Measurements from ENCODE around the gene CEP89.
"Not testable (repeated sequence)": the region's sequence is repeated elsewhere in the genome, so short reads cannot be mapped to it uniquely, and the experiment has no call there.

CEP89 gene

DNA sequence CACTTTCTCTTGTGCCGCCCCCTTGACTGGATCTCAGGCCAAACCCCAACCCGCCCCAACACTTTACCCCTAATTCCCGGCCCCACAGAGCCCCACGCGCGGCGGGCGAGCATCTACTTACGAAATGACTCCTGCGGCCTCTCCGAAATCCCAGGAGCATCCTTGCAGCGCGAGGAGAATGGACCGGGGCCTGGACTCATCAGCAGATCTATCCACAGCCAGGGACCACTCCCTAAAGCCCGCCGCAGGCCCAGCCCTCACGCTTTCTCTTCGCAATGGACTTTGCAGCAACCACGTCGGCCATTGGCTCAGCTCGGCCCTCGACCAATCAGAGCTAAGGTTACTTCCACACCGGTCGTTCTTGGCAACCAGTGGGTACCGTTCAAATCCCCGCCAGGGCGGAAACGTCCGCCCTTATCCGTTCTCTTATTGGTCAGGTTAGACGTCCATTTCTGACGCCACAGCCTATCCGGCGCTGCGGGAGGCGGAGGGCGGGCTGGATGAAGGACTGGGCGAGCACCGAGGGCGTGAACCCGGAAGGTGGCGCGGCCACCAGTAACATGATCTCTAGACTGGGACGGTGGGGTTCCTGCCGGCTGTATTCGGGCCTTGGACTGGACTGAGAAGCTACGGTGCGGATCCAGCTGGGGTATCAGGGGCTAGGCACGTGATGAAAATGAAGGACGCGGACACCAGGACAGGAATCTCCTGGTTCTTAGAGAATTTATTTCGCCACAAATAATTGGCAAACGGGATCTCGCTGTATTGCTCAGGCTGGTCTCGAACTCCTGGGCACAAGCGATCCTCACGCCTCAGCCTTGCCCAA lies at the start of gene CEP89, which contains the start of gene FAAP24:
CEP89 (minus strand) TSS at position 244 of the 826 bp plus-strand sequence; CDS start at position 160, 84 bp downstream.
FAAP24 (plus strand) TSS at position 528 of the 826 bp plus-strand sequence. CDS start 955 bp downstream, outside the sequence.
- H3K9me3 Mint-ChIP-seq, result no peaks in the 10 kb centered on the region
- intact Hi-C loops (cut with micrococcal nuclease), result loop anchor here (2.0 to 10.0 kb wide), 5 partner anchors 109 to 823 kb away; partner anchors contain the start of genes GPATCH1, KCTD15 and NUDT19
- peaks cover 29% of the 10 kb centered on the region for H3K36me3 Mint-ChIP-seq (ENCODE audit: low read depth)
- peaks cover 19% of the 10 kb centered on the region for H3K4me1 Mint-ChIP-seq (ENCODE audit: low read depth)
- H3K27me3 Mint-ChIP-seq, result no peaks in the 10 kb centered on the region
- H3K4me3 Mint-ChIP-seq, result peak within 1 kb of the TSS; percentile 99
- peak within 1 kb of the TSS; percentile 97 for H3K27ac Mint-ChIP-seq

GRCh38 chr19:33010891-33011290 lies 39.1 kb upstream of the CEP89 start:
- H3K9me3 Mint-ChIP-seq; H3K27ac Mint-ChIP-seq; H3K36me3 Mint-ChIP-seq (ENCODE audit: low read depth); H3K4me1 Mint-ChIP-seq (ENCODE audit: low read depth); intact Hi-C loops (cut with micrococcal nuclease); H3K27me3 Mint-ChIP-seq; H3K4me3 Mint-ChIP-seq: not testable (repeated sequence)

DNA sequence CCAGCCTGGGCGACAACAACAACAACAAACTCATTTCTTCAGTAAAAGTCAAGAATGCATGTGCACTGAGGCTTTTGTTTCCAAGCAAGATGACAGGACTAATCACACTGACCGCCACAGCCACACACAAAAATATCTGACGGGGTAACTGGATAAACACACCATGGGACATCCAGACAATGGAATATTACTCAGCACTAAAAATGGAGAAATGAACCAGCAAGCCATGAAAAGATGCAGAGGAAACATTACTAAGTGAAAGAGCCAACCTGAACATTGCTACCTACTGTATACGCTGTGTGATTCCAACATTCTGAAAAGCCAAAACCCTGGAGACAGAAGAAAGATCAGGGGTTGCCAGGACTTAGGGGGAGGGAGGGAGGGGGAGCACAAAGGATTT lies 37.0 kb upstream of the CEP89 start:
- no peaks in the 10 kb centered on the region for H3K9me3 Mint-ChIP-seq
- H3K27ac Mint-ChIP-seq, result no peak overlapping the region
- H3K27me3 Mint-ChIP-seq, result peaks cover 2% of the 10 kb centered on the region
- intact Hi-C loops (cut with micrococcal nuclease), result no loop called here
- H3K4me1 Mint-ChIP-seq (ENCODE audit: low read depth), result no peaks in the 10 kb centered on the region
- no peak overlapping the region for H3K4me3 Mint-ChIP-seq
- H3K36me3 Mint-ChIP-seq (ENCODE audit: low read depth), result no peaks in the 10 kb centered on the region

- Mint-ChIP-seq H3K4me3 (no peak overlapping the region), H3K27me3 (peaks cover 2% of the 10 kb centered on the region), H3K36me3 (ENCODE audit: low read depth) (no peaks in the 10 kb centered on the region), H3K9me3 (no peaks in the 10 kb centered on the region), H3K4me1 (ENCODE audit: low read depth) (no peaks in the 10 kb centered on the region), H3K27ac (no peak overlapping the region)
- intact Hi-C loops (cut with micrococcal nuclease), result no loop called here
Observed at GRCh38 chr19:33005440-33005839, 33.7 kb upstream of the CEP89 start.

GRCh38 chr19:33003424-33004024 lies 31.8 kb upstream of the CEP89 start:
- intact Hi-C loops (cut with micrococcal nuclease); H3K4me3 Mint-ChIP-seq: not testable (repeated sequence)

GRCh38 chr19:33002126-33002865 lies 30.5 kb upstream of the CEP89 start:
- H3K4me3 Mint-ChIP-seq; H3K4me1 Mint-ChIP-seq (ENCODE audit: low read depth); intact Hi-C loops (cut with micrococcal nuclease); H3K27me3 Mint-ChIP-seq; H3K27ac Mint-ChIP-seq; H3K9me3 Mint-ChIP-seq; H3K36me3 Mint-ChIP-seq (ENCODE audit: low read depth): not testable (repeated sequence)

More at GRCh38 chr19:33003424-33004024, 31.8 kb upstream of the CEP89 start:
- H3K27ac Mint-ChIP-seq; H3K36me3 Mint-ChIP-seq (ENCODE audit: low read depth); H3K9me3 Mint-ChIP-seq; H3K27me3 Mint-ChIP-seq; H3K4me1 Mint-ChIP-seq (ENCODE audit: low read depth): not testable (repeated sequence)

GRCh38 chr19:33000910-33001309 lies 29.2 kb upstream of the CEP89 start:
- H3K9me3 Mint-ChIP-seq, result no peaks in the 10 kb centered on the region
- H3K27ac Mint-ChIP-seq, result no peak overlapping the region
- H3K4me1 Mint-ChIP-seq (ENCODE audit: low read depth), result no peaks in the 10 kb centered on the region
- no peak overlapping the region for H3K4me3 Mint-ChIP-seq
- intact Hi-C loops (cut with micrococcal nuclease), result no loop called here
- H3K36me3 Mint-ChIP-seq (ENCODE audit: low read depth), result no peaks in the 10 kb centered on the region
- H3K27me3 Mint-ChIP-seq, result peaks cover 6% of the 10 kb centered on the region

DNA sequence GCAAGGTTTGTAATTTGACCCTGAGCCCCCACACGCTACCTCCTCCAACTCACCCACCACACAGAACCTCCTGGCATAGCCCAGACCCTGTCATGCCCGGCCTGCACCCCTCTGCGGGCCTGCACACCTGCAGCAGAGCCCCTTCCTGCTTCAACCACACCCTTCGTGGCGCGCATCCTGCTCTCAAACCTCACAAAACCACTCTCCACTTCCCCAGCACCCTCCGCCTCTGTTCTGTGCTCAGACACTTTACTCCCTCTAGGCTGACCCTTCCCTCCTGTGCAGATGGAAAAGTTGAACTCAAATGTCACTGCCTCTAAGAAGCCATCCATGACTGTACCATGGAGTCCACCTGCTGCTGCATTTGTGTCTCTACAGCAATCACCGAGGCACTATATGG lies 28.8 kb upstream of the CEP89 start:
- H3K27ac Mint-ChIP-seq, result no peak overlapping the region
- H3K4me3 Mint-ChIP-seq, result no peak overlapping the region
- H3K9me3 Mint-ChIP-seq, result no peaks in the 10 kb centered on the region
- H3K27me3 Mint-ChIP-seq, result peaks cover 6% of the 10 kb centered on the region
- intact Hi-C loops (cut with micrococcal nuclease), result no loop called here
- H3K4me1 Mint-ChIP-seq (ENCODE audit: low read depth), result no peaks in the 10 kb centered on the region
- no peaks in the 10 kb centered on the region for H3K36me3 Mint-ChIP-seq (ENCODE audit: low read depth)

DNA sequence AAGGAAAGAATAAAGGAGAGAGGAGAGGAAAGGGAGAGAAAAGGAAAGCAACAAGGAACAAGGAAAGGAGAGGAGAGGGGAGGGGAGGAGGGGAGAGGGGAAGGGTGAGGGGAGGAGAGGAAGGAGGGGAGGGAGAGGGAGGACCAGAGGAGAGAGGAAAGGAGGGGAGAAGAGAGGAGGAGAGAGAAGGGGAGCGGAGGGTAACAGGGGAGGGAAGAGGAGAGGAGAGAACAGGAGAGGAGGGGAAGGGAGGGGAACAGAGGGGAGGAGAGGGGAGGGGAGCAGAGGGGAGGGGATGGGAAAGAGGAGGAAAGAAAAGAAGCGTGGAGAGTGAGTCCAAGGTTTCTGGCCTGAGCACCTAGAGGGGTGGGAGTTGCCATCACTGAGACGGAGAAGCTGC lies 27.0 kb upstream of the CEP89 start:
- Mint-ChIP-seq H3K36me3 (ENCODE audit: low read depth) (no peaks in the 10 kb centered on the region), H3K27ac (no peak overlapping the region), H3K27me3 (peaks cover 6% of the 10 kb centered on the region), H3K4me1 (ENCODE audit: low read depth) (no peaks in the 10 kb centered on the region), H3K4me3 (no peak overlapping the region), H3K9me3 (no peaks in the 10 kb centered on the region)
- intact Hi-C loops (cut with micrococcal nuclease), result no loop called here

GRCh38 chr19:32997716-32998355 lies 26.1 kb upstream of the CEP89 start:
- H3K27ac Mint-ChIP-seq, result no peak overlapping the region
- H3K36me3 Mint-ChIP-seq (ENCODE audit: low read depth), result no peaks in the 10 kb centered on the region
- H3K27me3 Mint-ChIP-seq, result peaks cover 6% of the 10 kb centered on the region
- intact Hi-C loops (cut with micrococcal nuclease), result no loop called here
- H3K4me3 Mint-ChIP-seq, result no peak overlapping the region
- H3K4me1 Mint-ChIP-seq (ENCODE audit: low read depth), result no peaks in the 10 kb centered on the region
- H3K9me3 Mint-ChIP-seq, result no peaks in the 10 kb centered on the region

GRCh38 chr19:32997061-32997464 lies 25.3 kb upstream of the CEP89 start:
- intact Hi-C loops (cut with micrococcal nuclease); H3K4me1 Mint-ChIP-seq (ENCODE audit: low read depth); H3K36me3 Mint-ChIP-seq (ENCODE audit: low read depth); H3K27me3 Mint-ChIP-seq; H3K4me3 Mint-ChIP-seq; H3K27ac Mint-ChIP-seq; H3K9me3 Mint-ChIP-seq: not testable (repeated sequence)

DNA sequence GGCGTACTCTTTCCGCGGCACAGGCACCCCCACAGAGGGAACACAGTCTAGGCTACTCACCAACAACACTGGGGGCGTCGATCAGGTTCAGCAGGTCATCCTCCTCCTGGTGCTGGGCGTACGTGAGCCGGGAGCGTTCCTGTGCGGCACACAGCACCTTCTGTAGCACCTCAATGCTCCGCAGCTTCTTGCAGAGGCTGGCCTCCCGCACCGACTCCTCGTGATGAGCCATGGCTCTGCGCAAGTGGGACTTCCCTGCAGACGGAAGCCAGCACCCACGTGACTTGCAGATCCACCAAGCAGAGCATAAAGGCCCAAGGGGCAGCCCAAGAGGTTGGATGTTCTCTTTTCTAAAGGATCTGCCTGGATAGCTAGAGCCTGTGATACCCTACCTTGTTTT lies 24.2 kb upstream of the CEP89 start:
- peaks cover 10% of the 10 kb centered on the region for H3K27me3 Mint-ChIP-seq
- H3K9me3 Mint-ChIP-seq; intact Hi-C loops (cut with micrococcal nuclease); H3K4me3 Mint-ChIP-seq; H3K36me3 Mint-ChIP-seq (ENCODE audit: low read depth); H3K4me1 Mint-ChIP-seq (ENCODE audit: low read depth); H3K27ac Mint-ChIP-seq: not testable (repeated sequence)

DNA sequence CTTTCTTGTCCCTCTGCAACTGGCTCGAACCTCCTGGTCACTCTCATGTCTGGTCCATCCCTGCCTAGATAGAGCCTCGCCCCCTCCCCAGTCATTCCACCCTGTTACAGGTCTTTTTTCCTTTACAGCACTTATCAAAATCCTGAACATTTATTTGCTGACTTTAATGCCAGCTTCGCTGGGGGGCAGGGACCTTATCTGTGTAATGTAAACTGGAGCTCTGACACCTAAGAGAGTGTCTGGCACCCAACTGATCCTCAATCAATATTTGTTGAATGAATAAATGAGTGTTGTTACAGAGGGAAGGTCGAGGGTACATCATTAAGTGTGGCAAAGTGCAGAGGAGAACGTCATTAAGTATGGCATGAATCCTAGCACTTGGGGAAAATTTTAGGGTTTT lies 17.0 kb upstream of the CEP89 start:
- H3K9me3 Mint-ChIP-seq, result no peaks in the 10 kb centered on the region
- no peak overlapping the region for H3K27ac Mint-ChIP-seq
- H3K27me3 Mint-ChIP-seq, result peaks cover 4% of the 10 kb centered on the region
- H3K4me3 Mint-ChIP-seq, result no peak overlapping the region
- intact Hi-C loops (cut with micrococcal nuclease), result no loop called here
- H3K36me3 Mint-ChIP-seq (ENCODE audit: low read depth), result no peaks in the 10 kb centered on the region
- peaks cover 6% of the 10 kb centered on the region for H3K4me1 Mint-ChIP-seq (ENCODE audit: low read depth)

DNA sequence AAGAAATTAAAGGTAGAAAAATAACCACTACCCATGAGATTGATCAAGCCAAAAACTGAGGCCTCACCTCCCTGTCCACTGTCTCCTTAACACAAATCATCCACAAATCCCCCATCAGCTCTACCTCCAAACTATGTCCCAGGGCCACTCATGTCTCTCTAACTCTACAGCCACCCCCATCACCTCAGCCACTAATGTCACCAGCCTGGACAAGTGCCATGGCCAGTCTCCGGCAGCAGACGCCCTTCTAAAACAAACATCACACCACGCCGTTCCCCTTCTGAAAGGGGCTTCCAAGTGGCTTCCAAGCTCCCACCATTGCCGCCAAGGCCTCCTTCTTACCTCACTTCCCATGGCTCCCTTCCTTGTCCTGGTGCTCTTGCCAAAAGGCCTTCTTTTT lies 16.5 kb upstream of the CEP89 start:
- H3K9me3 Mint-ChIP-seq; H3K27me3 Mint-ChIP-seq; intact Hi-C loops (cut with micrococcal nuclease); H3K4me1 Mint-ChIP-seq (ENCODE audit: low read depth); H3K27ac Mint-ChIP-seq; H3K36me3 Mint-ChIP-seq (ENCODE audit: low read depth); H3K4me3 Mint-ChIP-seq: not testable (repeated sequence)
